DND-41 (cell line): ENCODE data around the gene ZC3H12A.

ENCODE experiments used
- ATAC-seq: fragments of 200-7000 bp; cut with Tn5 transposase; 3 replicates; pipeline ENCODE4 v1.9.1; 2021; ENCODE audit warnings: low read depth; ENCODE audit not compliant: insufficient read depth
- DNase-seq: peaks from one replicate; pipeline ENCODE4 v3.0.0-alpha.2; 2020
- H2AFZ ChIP-seq: 2 replicates; pipeline ENCODE4 v1.6.0; 2012; ENCODE audit warnings: low read depth, low read length
- H3K27ac ChIP-seq: 2 replicates; pipeline ENCODE4 v1.5.1; 2012; ENCODE audit warnings: low read length, inconsistent platforms
- H3K27me3 ChIP-seq: fragments of 200-600 bp; sonication (generic); 2 replicates; pipeline ENCODE4 v1.6.0; 2012; ENCODE audit warnings: low read length, mild to moderate bottlenecking, inconsistent platforms; ENCODE audit not compliant: insufficient read depth, poor library complexity
- H3K36me3 ChIP-seq: 2 replicates; pipeline ENCODE4 v1.5.1; 2012; ENCODE audit warnings: low read length, inconsistent platforms; ENCODE audit not compliant: insufficient read depth
- H3K4me1 ChIP-seq: 2 replicates; pipeline ENCODE4 v1.5.1; 2012; ENCODE audit warnings: mild to moderate bottlenecking, low read length; ENCODE audit not compliant: insufficient read depth
- H3K4me2 ChIP-seq: 2 replicates; pipeline ENCODE4 v1.6.0; 2012; ENCODE audit warnings: mild to moderate bottlenecking, moderate library complexity, low read length, inconsistent platforms; ENCODE audit not compliant: insufficient read depth
- H3K4me3 ChIP-seq, 2 experiments: fragments of 200-600 bp in 1 of 2; shearing (Covaris generic) in 1 of 2; 2 replicates each; pipeline ENCODE4 v1.5.1; 2012 to 2016; ENCODE audit warnings: inconsistent platforms in 2 of 2, low read length in 2 of 2, mild to moderate bottlenecking in 2 of 2, low read depth in 1 of 2, moderate library complexity in 1 of 2
- H3K79me2 ChIP-seq: 2 replicates; pipeline ENCODE4 v1.6.0; 2012; ENCODE audit warnings: low read length, inconsistent platforms; ENCODE audit not compliant: insufficient read depth
- H3K9ac ChIP-seq: 2 replicates; pipeline ENCODE4 v1.6.0; 2012; ENCODE audit warnings: low read depth, mild to moderate bottlenecking, inconsistent platforms, low read length, moderate library complexity
- H3K9me3 ChIP-seq: 2 replicates; pipeline ENCODE4 v1.5.1; 2012; ENCODE audit warnings: low read length, moderate library complexity, mild to moderate bottlenecking, inconsistent platforms; ENCODE audit not compliant: insufficient read depth, severe bottlenecking
- H4K20me1 ChIP-seq: 2 replicates; pipeline ENCODE4 v1.6.0; 2012; ENCODE audit warnings: low read length; ENCODE audit not compliant: insufficient read depth
- CTCF ChIP-seq: IDR thresholded peaks from 2 replicates; pipeline ENCODE4 v1.5.1; 2012; ENCODE audit warnings: borderline replicate concordance, low read length, moderate library complexity, mild to moderate bottlenecking; ENCODE audit not compliant: poor library complexity, severe bottlenecking; ENCODE audit errors: extremely low read depth
- EZH2 ChIP-seq: IDR thresholded peaks from 3 replicates; pipeline ENCODE4 v1.6.1; 2012; ENCODE audit warnings: borderline replicate concordance, low read depth, mild to moderate bottlenecking, moderate library complexity, low read length, inconsistent platforms; ENCODE audit not compliant: severe bottlenecking

ZC3H12A gene

GRCh38 chr1:37482796-37483744 lies 8.7 kb downstream of the ZC3H12A start:
- Histone ChIP-seq H3K4me1 (peaks cover 12% of the 10 kb centered on the region), H3K27ac (no peak overlapping the region), H3K4me3 (no peak overlapping the region), H3K4me2 (no peak overlapping the region), H4K20me1 (peaks cover 38% of the 10 kb centered on the region), H3K27me3 (no peaks in the 10 kb centered on the region), H3K36me3 (peaks cover 71% of the 10 kb centered on the region), H2AFZ (no peak overlapping the region), H3K79me2 (peaks cover 8% of the 10 kb centered on the region), H3K9me3 (no peaks in the 10 kb centered on the region), H3K9ac (no peak overlapping the region)
- no peak for TF ChIP-seq CTCF
- no peak for TF ChIP-seq EZH2
- no peak for ATAC-seq
- no peak for DNase-seq

- H3K4me3 ChIP-seq, result no peak overlapping the region
- H3K4me2 ChIP-seq, result no peak overlapping the region
- H3K4me1 ChIP-seq, result peaks cover 5% of the 10 kb centered on the region
- ATAC-seq (no peak), DNase-seq (no peak)
- no peaks in the 10 kb centered on the region for H3K9me3 ChIP-seq
- no peak overlapping the region for H3K27ac ChIP-seq
- H3K79me2 ChIP-seq, result peaks cover 3% of the 10 kb centered on the region; the same call in 1 of the 2 replicates
- peaks cover 32% of the 10 kb centered on the region for H4K20me1 ChIP-seq
- H3K27me3 ChIP-seq, result no peaks in the 10 kb centered on the region
- H2AFZ ChIP-seq, result no peak overlapping the region
- TF ChIP-seq EZH2 (no peak), CTCF (no peak)
- H3K9ac ChIP-seq, result no peak overlapping the region
- H3K36me3 ChIP-seq, result peaks cover 64% of the 10 kb centered on the region
Measured at GRCh38 chr1:37483785-37484184, 9.4 kb downstream of the ZC3H12A start.

DNA sequence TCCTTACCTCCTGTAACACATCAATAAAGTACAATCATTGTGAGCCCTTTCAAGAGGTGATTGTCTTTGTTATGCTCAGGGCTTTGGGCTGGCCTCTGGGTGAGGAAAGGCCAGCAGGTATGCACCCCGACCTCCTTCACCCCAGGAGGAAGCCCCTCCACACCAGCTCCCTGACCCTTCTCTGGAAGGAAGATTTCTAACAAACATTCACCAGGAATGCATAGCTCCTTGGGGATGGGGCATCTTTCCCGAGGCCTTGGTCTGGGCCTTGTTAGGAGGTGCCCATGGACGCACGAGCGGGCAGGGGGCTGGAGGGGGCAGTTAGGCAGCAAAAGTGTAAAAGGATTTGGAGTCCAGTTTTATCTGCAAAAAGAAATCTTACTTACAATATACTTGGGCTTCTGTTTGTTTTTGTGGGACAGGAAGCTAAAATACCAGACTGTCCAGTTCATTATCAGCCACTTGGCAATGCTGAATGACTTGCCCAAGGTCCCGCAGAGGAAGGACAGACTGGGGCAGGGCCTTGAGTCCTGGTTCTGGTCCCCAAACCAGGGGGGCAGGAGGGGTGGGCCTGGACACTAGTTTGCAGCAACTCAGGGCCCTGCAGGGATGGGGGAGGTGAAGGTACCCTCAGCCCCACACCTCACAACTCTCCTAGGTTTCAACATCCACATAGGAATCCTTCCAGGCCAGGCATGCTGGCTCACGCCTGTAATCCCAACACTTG lies 10.1 kb downstream of the ZC3H12A start:
- H4K20me1 ChIP-seq, result peaks cover 26% of the 10 kb centered on the region
- DNase-seq, result no peak
- no peak overlapping the region for H2AFZ ChIP-seq
- no peak overlapping the region for H3K27ac ChIP-seq
- H3K27me3 ChIP-seq, result no peaks in the 10 kb centered on the region
- no peak overlapping the region for H3K4me3 ChIP-seq
- peaks cover 60% of the 10 kb centered on the region for H3K36me3 ChIP-seq
- H3K79me2 ChIP-seq, result peaks cover under 1% of the 10 kb centered on the region; the same call in 1 of the 2 replicates
- no peak for TF ChIP-seq CTCF
- TF ChIP-seq EZH2, result no peak
- H3K4me2 ChIP-seq, result no peak overlapping the region
- ATAC-seq, result no peak
- H3K9ac ChIP-seq, result no peak overlapping the region
- no peaks in the 10 kb centered on the region for H3K9me3 ChIP-seq
- no peaks in the 10 kb centered on the region for H3K4me1 ChIP-seq
